SU-DHL-6 (cell line): ENCODE measurements around the gene MGAT5.

Experiments
- EZH2phosphoT487 ChIP-seq: fragments of 200-600 bp; sonication (generic), shearing (Covaris generic); conservative IDR thresholded peaks from 2 replicates; pipeline ENCODE4 v1.6.1; 2018; ENCODE audit warnings: mild to moderate bottlenecking, antibody characterized with exemption, low read length, moderate library complexity, mixed read lengths
- TF ChIP-seq, protein P1 (sequence below): fragments of 200-600 bp; sonication (generic); IDR thresholded peaks from one replicate; pipeline ENCODE4 v1.5.1; 2017; ENCODE audit warnings: antibody characterized with exemption, mild to moderate bottlenecking, low read length, moderate library complexity; ENCODE audit not compliant: insufficient read depth, poor library complexity, severe bottlenecking

DNA sequence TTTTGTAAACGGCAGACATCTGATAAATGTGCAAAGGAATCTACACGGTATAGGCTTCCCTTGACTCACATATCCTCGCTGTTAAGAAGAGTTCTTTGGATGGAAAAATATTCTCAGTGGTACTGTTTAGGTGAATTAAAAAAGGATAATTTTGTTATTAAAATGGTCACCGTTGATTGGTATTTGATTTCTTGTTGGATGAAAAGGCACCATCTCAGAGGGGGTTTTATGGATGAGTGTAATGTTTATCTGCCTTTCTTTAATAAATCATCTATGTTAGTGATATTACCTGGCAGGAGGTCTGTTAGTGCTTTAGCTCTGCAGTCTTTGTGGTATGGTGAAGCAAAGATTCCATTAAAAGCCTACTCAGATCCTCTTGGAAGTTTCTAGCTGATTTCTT lies 92.3 kb downstream of the MGAT5 start:
- TF ChIP-seq, protein P1, sequence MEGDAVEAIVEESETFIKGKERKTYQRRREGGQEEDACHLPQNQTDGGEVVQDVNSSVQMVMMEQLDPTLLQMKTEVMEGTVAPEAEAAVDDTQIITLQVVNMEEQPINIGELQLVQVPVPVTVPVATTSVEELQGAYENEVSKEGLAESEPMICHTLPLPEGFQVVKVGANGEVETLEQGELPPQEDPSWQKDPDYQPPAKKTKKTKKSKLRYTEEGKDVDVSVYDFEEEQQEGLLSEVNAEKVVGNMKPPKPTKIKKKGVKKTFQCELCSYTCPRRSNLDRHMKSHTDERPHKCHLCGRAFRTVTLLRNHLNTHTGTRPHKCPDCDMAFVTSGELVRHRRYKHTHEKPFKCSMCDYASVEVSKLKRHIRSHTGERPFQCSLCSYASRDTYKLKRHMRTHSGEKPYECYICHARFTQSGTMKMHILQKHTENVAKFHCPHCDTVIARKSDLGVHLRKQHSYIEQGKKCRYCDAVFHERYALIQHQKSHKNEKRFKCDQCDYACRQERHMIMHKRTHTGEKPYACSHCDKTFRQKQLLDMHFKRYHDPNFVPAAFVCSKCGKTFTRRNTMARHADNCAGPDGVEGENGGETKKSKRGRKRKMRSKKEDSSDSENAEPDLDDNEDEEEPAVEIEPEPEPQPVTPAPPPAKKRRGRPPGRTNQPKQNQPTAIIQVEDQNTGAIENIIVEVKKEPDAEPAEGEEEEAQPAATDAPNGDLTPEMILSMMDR: no peak
- TF ChIP-seq EZH2phosphoT487: no peak
